Liver (tissue), 9 donors: ENCODE measurements around the gene CCDC195. TPM values are rescaled to one million over a fixed set of nuclear protein-coding genes. Genes with fewer than 3 reads are reported as not detected.

Experiments used
- DNase-seq: peaks from one replicate; pipeline ENCODE4 v3.0.0-alpha.2; 2017; ENCODE audit warnings: low spot score
- H3K27ac ChIP-seq, 2 donors: one replicate each; pipeline ENCODE4 v1.7.0; 2013; ENCODE audit warnings: inconsistent platforms in 2 of 2, low read length in 2 of 2, control low read depth in 1 of 2, low read depth in 1 of 2, mild to moderate bottlenecking in 1 of 2
- H3K27me3 ChIP-seq, 4 donors: one replicate each; pipeline versions ENCODE4 v1.6.1 to v1.7.0; 2013; ENCODE audit warnings: low read length in 3 of 4, inconsistent platforms in 1 of 4, mild to moderate bottlenecking in 1 of 4, moderate library complexity in 1 of 4; ENCODE audit not compliant: control insufficient read depth in 4 of 4, insufficient read depth in 4 of 4
- H3K36me3 ChIP-seq, 4 donors: one replicate each; pipeline versions ENCODE4 v1.6.1 to v1.7.0; 2013; ENCODE audit warnings: low read length in 3 of 4, mild to moderate bottlenecking in 3 of 4, low read depth in 1 of 4, moderate library complexity in 1 of 4; ENCODE audit not compliant: control insufficient read depth in 4 of 4, insufficient read depth in 3 of 4
- H3K4me1 ChIP-seq, 4 donors: one replicate each; pipeline versions ENCODE4 v1.6.1 to v1.7.0; 2013; ENCODE audit warnings: low read length in 3 of 4, mild to moderate bottlenecking in 3 of 4, moderate library complexity in 1 of 4; ENCODE audit not compliant: control insufficient read depth in 4 of 4, insufficient read depth in 4 of 4
- H3K4me3 ChIP-seq, 3 donors: one replicate each; pipeline versions ENCODE4 v1.6.1 to v1.7.0; 2013; ENCODE audit warnings: low read length in 3 of 3, control low read depth in 1 of 3, low read depth in 1 of 3, mild to moderate bottlenecking in 1 of 3
- H3K9ac ChIP-seq, 2 donors: one replicate each; pipeline ENCODE4 v1.7.0; 2013; ENCODE audit warnings: low read length in 2 of 2, mild to moderate bottlenecking in 2 of 2, moderate library complexity in 2 of 2, control low read depth in 1 of 2, low read depth in 1 of 2
- H3K9me3 ChIP-seq, 4 donors: one replicate each; pipeline versions ENCODE4 v1.6.1 to v1.7.0; 2013; ENCODE audit warnings: low read length in 3 of 4; ENCODE audit not compliant: control insufficient read depth in 4 of 4
- ATF3 ChIP-seq: IDR thresholded peaks from 2 replicates; pipeline ENCODE4 v1.6.1; 2016; ENCODE audit warnings: antibody characterized with exemption
- CTCF ChIP-seq: fragments of 150-350 bp; IDR thresholded peaks from 2 replicates; pipeline ENCODE4 v1.5.1; 2017; ENCODE audit warnings: improper control_type of control experiment, low read depth, low read length; ENCODE audit not compliant: missing input control
- EGR1 ChIP-seq, 2 donors: IDR thresholded peaks; 2 replicates each; pipeline ENCODE4 v1.6.1; 2016 to 2018; ENCODE audit warnings: antibody characterized with exemption in 2 of 2, low read depth in 2 of 2
- FOXA1 ChIP-seq: IDR thresholded peaks from 2 replicates; pipeline ENCODE4 v1.6.1; 2016; ENCODE audit warnings: antibody characterized with exemption
- FOXA2 ChIP-seq: IDR thresholded peaks from 2 replicates; pipeline ENCODE4 v1.6.1; 2016; ENCODE audit warnings: antibody characterized with exemption
- GABPA ChIP-seq, 2 donors: IDR thresholded peaks in 1 of 2; conservative IDR thresholded peaks in 1 of 2; 2 replicates each; pipeline ENCODE4 v1.6.1; 2016; ENCODE audit warnings: antibody characterized with exemption in 2 of 2, mild to moderate bottlenecking in 1 of 2, moderate library complexity in 1 of 2
- HNF4A ChIP-seq, 2 donors: conservative IDR thresholded peaks; 2 replicates each; pipeline ENCODE4 v1.6.1; 2016; ENCODE audit warnings: antibody characterized with exemption in 2 of 2, mild to moderate bottlenecking in 2 of 2
- HNF4G ChIP-seq: IDR thresholded peaks from 2 replicates; pipeline ENCODE4 v1.6.1; 2016; ENCODE audit warnings: antibody characterized with exemption
- JUND ChIP-seq, 2 donors: IDR thresholded peaks; 2 replicates each; pipeline ENCODE4 v1.6.1; 2016; ENCODE audit warnings: antibody characterized with exemption in 2 of 2
- MAX ChIP-seq: IDR thresholded peaks from 2 replicates; pipeline ENCODE4 v1.6.1; 2016; ENCODE audit warnings: antibody characterized with exemption
- NR2F2 ChIP-seq: IDR thresholded peaks from 2 replicates; pipeline ENCODE4 v1.6.1; 2016; ENCODE audit warnings: antibody characterized with exemption
- RAD21 ChIP-seq, 2 donors: IDR thresholded peaks; 2 replicates each; pipeline ENCODE4 v1.6.1; 2016; ENCODE audit warnings: antibody characterized with exemption in 2 of 2, mild to moderate bottlenecking in 2 of 2
- REST ChIP-seq: IDR thresholded peaks from 2 replicates; pipeline ENCODE4 v1.6.1; 2016; ENCODE audit warnings: antibody characterized with exemption, mild to moderate bottlenecking
- SP1 ChIP-seq: IDR thresholded peaks from 2 replicates; pipeline ENCODE4 v1.6.1; 2018; ENCODE audit warnings: antibody characterized with exemption, mild to moderate bottlenecking
- TAF1 ChIP-seq: conservative IDR thresholded peaks from 2 replicates; pipeline ENCODE4 v1.6.1; 2016; ENCODE audit warnings: antibody characterized with exemption, mild to moderate bottlenecking
- ZBTB33 ChIP-seq: IDR thresholded peaks from 2 replicates; pipeline ENCODE4 v1.6.1; 2016; ENCODE audit warnings: antibody characterized with exemption
- WGBS: extraction: QIAGEN DNeasy Blood & Tissue Kit; methylation state at CpG from one replicate; pipeline ENCODE4 v1.1.7; 2013; 5-methylcytosine and 5-hydroxymethylcytosine counted together
- polyA plus RNA-seq, 2 donors: library from polyadenylated mRNA; stranded (reverse) in 1 of 2; unstranded in 1 of 2; fragments of 200-250 nt in 1 of 2; fragments of >200 nt in 1 of 2; fragmentation: Nextera tagmentation in 1 of 2; extraction: Ambion mirVana in 1 of 2; gene quantifications; one replicate each; pipeline versions ENCODE4 v1.2.1 to v1.2.3, GENCODE V29; 2013 to 2015
- total RNA-seq, 2 donors: library from RNA; depleted of rRNA; stranded (reverse); fragments of >200 nt; gene quantifications; one replicate each; pipeline ENCODE4 v1.2.3, GENCODE V29; 2014
- donor health status: healthy.
- donor health status: healthy.
- donor health status: healthy.
- donor health status: healthy.
- donor health status: healthy.

The CCDC195 gene
- total and polyA plus RNA-seq, 4 donors, result not detected

- no peak for TF ChIP-seq FOXA1
- TF ChIP-seq SP1, result no peak
- TF ChIP-seq REST, result no peak
- TF ChIP-seq TAF1, result no peak
- no peak for TF ChIP-seq HNF4G
- no peak for TF ChIP-seq MAX
- no peak for TF ChIP-seq EGR1 (IDR thresholded peaks at IDR 0.05; ENCODE audit: low read depth in 2 of 2)
- TF ChIP-seq GABPA (IDR thresholded peaks at IDR 0.05 in 1 of 2, conservative IDR thresholded peaks at IDR 0.05 in 1 of 2), result no peak
- TF ChIP-seq ATF3, result no peak
- no peak for TF ChIP-seq FOXA2
- no peak for TF ChIP-seq NR2F2
- TF ChIP-seq CTCF, result no peak
- no peak for TF ChIP-seq JUND (IDR thresholded peaks at IDR 0.05)
- no peak for TF ChIP-seq RAD21 (IDR thresholded peaks at IDR 0.05)
- no peaks in the 10 kb centered on the region for H3K9me3 ChIP-seq
- no peak overlapping the region for H3K27ac ChIP-seq
- H3K36me3 ChIP-seq, result peaks cover 0 to 4% (median under 1%) of the 10 kb centered on the region in 4 donors
- H3K9ac ChIP-seq, result no peak overlapping the region
- DNase-seq, result no peak
- H3K27me3 ChIP-seq, result no peaks in the 10 kb centered on the region
- no peaks in the 10 kb centered on the region for H3K4me1 ChIP-seq
- H3K4me3 ChIP-seq, result no peak overlapping the region
- 89% methylated on average over 2 of the region's 2 CpGs for WGBS
These were observed 48.5 kb upstream of the CCDC195 start for GRCh38 chr2:224764565-224765236.

GRCh38 chr2:224757934-224758548 lies 41.9 kb upstream of the CCDC195 start:
- Histone ChIP-seq H3K9ac (no peak overlapping the region), H3K36me3 (no peaks in the 10 kb centered on the region), H3K27ac (no peak overlapping the region), H3K9me3 (peaks cover 0 to 5% (median 0%) of the 10 kb centered on the region in 4 donors), H3K4me3 (no peak overlapping the region), H3K27me3 (no peaks in the 10 kb centered on the region), H3K4me1 (no peaks in the 10 kb centered on the region)
- 82% methylated on average over 3 of the region's 3 CpGs for WGBS
- DNase-seq, result no peak
- TF ChIP-seq ZBTB33 (no peak), FOXA1 (no peak), HNF4A (conservative IDR thresholded peaks at IDR 0.05) (no peak), NR2F2 (no peak), GABPA (IDR thresholded peaks at IDR 0.05 in 1 of 2, conservative IDR thresholded peaks at IDR 0.05 in 1 of 2) (no peak), FOXA2 (no peak), ATF3 (no peak), REST (no peak)
